Measurements from ENCODE around the gene RNF113B.

RNF113B gene

DNA sequence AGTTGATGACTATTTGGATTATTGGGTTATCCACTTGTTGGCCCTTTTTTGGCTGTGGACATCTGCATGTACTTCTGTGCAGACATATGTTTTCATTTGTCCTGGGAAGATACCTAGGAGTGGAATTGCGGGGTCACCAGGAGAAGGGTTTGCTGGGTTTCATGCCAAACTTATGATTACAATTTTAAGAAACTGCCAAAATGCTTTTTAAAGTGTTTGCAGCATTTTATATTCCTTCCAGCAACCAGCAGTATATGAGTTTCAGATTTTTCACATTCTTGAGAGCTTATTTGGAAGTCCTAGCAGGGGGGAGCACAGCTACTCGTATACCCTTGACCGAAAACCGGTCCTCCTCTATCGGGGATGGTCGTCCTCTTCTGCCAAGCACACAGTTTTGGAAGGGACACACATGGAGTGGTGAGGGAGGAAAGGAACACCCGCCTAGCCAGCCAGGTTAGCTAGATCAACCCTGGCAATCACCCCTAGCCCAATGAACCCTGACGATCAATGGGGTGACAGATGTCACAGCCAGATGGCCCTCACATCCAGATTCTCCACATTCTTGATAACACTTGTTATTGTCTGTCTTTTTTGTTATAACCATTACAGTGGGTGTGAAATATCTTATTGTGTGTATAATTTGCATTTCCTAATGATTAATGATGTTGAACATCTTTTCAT, 26.7 kb upstream of the RNF113B start:
- DNase-seq, result no peak

DNA sequence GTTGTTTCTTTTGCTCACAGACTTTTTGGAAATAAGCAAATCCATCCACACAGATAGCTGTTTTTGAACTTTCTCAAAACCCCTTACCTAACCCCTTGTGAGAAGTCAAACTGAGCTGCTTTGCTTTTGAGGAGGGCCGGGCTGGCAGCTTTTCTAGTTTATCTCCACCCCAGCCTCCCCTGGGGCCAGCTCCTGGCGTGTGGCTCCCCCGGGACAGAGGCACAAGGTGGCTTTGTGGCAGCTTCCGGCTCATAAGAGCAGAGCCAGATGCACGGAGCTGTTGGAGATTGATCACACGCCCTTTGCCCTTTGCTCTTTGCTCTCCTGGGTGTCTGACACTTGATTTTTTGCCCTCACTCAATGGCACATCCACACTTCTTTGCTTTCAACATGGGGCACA, 24.9 kb upstream of the RNF113B start:
- no peak for DNase-seq

DNA sequence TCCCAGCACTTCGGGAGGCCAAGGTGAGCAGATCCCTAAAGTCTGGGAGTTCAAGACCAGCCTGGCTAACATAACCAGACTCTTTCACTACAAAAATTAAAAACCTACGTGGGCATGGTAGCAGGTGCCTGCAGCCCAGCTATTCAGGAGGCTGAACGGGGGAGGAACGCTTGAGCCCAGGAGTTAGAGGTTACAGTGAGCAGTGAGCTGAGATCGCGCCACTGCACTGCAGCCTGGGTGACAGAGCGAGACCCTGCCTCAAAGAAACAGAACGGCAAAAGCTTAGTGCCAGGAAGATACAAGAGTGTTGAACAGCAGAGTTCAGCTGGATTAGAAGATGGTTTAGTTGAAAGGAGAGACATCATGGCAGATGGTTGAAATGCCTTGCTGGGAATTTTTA, 24.1 kb upstream of the RNF113B start:
- DNase-seq, result no peak

DNA sequence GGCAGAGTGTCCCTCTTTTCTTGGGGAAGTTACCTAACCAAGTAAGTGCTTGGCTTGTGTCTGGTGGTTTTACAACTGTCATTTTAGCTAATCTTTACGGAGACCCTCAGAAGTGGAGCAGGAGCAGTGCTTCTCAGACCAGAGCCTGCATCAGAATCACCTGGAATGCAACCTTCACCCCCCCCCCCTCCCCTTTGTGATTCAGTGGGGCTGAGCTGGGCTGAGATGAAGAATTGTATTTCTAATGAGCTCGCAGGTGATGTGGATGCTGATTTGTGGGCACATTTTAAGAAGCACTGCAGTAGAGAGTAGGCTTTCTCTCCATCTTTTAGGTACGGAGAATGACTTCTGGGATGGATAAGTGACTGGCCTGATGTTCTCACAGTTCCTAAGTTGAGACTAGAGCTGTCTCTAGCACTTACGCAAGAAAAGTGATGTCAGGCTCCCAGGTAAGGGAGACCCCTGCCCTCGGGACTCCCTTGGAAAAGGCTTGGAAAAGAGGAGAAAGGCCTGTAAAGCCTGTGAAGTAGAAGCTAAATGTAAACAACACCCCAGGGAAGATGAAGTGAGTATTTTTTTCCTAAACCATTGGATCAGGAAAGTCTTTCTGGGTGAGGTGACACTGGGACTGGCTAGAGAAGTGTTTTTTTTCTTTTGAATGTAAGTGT, 23.3 kb upstream of the RNF113B start:
- DNase-seq, result no peak

DNA sequence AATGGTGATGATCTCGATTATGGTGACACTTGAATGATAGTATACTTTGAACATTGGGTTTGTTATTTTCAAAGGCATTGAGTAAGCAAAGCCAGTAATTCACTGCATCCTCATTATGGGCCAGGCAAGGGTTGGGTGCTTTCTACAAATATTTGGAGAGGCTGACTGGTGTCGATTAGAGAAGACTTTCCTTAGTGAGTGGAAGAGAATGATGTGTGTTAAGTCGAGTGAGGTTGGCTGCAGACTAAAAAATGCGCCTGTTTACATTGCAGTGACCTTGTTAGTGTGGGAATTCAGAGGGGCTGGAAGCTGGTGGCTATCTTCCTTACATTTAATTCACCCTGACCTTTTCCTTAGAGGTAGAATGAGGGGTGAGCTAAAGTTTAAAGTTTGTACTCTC, 22.4 kb upstream of the RNF113B start:
- DNase-seq, result no peak

DNA sequence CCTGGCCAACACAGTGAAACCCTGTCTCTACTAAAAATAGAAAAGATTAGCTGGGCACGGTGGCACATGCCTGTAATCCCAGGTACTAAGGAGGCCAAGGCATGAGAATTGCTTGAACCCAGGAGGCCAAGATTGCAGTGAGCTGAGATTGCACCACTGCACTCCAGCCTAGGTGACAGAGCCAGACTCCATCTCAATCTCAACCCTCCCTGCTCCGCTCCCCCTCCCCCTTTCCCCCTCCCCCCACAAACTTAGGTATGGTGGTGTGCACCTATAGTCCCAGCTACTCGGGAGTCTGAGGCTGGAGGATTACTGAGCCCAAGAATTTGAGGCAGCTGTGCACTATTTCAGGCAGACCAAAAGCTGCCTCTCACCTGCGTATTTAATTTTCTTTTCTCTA, 21.6 kb upstream of the RNF113B start:
- no peak for DNase-seq

DNA sequence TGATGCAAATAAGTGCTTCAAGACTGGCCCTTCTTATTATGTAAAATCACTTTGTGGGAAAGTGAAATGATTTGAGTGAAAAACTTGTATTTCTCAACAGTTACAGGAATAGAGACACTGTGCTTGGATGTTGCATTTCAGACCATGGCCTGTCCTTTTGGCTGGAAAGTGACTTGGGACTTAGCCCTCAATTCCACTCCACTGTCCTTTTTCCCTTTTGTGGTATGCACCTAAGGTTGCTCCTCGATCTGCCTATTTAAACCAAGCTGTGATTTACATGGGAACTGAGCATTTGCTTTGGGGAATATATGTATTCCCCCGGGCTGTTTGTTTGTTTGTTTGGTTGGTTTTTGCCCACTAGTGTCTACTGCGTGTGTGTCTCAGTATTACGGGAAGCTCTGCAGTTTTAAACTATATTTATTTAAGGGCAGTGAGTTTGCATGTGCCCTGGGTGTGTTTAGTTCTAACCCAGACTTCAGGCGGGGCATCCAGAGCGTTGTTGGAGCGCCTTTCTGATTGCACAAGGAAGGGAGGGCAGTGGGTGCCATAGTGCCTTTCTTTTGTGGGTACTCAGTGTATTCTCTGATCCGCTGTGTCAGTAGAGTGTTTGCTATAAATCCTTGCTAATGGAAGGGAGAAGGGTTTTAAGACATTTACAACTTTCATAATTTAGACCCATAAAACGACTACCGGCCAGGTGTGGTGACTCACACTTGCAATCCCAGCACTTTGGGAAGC, 18.2 kb upstream of the RNF113B start:
- DNase-seq, result no peak

DNA sequence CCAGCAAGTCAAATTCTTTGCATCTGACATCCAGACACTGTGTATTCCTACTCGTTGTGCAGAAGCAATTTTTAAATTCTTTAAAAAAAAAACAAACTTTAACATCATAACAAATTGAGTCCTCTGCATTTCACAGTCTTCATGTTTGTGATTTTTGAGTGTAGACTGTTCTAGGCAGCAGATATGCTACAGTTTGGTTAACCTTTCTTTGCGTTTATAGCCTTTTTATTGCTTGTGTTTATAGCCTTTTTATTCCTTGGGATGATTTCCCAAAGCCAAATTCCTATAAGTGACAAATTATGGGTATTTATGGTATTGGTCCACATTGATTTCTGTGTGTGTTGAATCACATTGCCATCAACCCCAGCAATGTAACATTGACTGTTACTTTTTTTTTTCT, 14.9 kb upstream of the RNF113B start:
- no peak for DNase-seq

DNA sequence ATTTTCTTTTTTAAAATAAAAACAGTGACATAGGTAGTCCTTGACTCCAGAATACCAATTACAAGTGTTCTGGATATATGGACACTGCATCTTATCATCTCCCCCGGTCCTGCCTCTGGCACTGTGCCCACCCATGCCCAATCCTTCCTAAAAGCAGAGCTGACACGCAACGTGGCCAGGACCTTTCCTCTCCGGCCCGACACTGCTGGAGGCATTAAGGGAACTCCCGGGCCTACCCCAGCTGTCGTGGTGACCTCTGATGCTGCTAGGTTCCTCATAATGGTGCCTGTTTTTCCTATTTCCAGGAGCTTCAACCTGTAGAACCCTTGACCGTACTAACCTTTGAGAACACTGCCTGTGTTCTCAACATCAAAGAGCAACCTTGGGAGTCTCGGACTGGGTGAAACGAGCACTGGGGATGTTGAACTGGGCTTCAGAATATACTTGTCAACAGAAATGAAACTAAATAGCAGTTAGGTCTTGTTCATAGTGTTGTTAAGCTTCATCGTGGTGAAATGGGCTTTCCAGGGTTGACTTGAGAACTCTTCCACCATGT, 13.9 kb upstream of the RNF113B start:
- no peak for DNase-seq

DNA sequence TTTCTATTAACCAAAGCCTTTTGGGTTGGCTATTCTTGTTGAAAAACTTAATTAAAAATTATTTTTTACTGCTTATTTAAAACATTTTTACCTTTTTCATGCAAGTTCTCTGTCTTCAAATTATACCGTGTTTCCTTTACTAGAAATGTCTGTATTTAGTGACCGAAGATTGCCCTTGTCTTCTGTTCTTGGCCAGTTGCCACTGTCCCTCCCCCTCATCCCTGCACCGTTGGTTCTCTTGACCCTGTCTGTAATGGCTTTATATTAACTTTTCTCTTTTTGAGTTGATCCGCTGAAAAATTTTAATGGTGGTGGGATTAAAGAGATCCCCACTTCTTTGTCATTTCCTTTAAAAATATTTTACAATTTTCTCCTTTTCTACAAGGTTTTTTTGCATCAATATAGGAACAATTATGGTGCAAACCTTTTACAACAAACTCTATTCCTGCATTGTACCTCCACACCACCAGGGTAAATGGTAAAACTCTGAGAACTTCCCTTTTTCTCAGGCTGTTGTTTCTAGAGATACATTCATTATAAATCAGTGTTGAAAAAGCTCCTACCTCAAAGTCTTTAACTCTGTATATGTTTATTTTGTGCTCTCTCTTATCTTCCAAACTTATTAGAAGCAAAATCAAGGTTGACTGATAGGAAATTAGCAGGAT, 12.9 kb upstream of the RNF113B start:
- no peak for DNase-seq

DNA sequence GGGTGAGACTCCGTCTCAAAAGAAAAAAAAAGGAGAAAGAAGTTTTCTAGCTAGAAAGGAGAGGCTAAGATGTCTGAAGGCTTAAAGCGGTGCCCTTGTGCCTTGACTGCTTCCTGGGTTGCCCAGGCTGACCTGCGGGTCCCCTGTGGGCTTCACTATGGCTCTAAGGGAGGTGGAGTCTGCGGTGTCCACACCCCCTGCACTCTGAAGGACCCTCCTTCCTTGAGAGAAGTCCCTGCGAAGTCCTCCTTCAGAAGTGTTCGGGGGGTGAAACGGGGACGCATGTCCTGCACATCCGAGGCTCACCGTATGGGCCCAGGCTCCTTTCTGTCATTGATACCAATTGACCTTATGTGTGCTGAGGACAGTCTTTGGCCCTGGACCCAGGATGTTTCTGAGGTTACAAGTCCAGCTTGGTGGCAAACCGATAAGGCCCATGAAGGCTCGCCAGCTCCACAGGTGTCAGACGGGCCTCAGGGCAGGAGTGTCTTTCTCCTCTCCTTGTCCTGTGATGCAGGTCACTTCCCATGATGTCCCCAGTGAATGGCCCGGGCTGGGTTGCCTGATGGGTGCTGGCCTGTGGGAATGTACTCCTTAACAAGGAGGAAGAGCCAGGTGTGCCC, 11.6 kb upstream of the RNF113B start:
- no peak for DNase-seq

DNA sequence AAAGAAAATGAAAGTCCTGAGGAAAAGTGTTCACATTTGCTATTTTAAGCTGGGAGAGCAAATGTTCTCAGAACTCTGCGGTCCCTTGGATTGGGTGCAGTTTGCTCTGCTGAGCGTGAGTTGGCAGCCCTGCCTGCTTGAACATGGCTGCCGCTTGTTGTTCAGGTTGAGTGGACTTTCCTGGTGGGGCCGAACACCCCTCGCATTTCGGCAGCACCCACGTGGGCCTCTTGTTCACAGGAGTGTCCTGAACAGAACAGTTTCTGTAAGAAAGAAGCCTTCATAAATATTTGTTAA, 10.8 kb upstream of the RNF113B start:
- DNase-seq, result no peak

DNA sequence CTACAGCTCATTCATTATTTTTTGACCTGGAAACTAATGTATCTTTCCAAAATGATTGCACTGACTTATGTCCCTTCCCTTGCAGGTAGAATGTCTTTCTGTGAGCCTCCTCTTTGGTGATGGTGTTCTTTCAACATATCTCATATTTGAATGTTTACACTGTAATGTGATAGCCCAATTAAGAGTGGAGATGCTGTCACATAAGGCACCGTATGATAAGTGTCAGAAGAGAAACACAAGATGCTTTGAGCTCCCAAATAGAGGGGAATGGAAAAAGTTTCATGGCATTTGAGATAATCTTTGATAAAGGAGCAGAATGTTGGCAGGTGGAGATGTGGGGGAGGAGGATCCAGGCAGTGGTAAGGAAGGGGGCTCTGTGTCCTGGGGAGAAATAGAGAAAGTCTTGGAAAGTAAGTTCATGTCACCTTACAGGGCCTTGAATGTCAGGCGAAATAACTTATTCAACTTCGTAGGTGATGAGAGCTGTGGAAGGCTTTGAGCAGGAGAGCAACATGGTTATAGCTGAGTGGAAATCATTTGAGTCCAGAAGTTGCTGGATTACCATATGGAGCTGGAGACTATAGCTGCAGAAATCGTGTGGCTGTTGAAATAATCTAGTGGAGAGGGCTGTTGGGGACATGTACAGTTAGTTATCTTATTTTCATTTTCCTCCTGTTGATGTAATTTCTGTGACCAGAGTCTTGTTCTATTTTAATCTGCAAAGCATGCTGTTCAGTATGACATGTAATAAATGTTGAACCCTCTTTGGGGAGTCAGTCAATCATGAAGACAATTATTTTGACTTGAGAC, 10.3 kb upstream of the RNF113B start:
- no peak for DNase-seq

DNA sequence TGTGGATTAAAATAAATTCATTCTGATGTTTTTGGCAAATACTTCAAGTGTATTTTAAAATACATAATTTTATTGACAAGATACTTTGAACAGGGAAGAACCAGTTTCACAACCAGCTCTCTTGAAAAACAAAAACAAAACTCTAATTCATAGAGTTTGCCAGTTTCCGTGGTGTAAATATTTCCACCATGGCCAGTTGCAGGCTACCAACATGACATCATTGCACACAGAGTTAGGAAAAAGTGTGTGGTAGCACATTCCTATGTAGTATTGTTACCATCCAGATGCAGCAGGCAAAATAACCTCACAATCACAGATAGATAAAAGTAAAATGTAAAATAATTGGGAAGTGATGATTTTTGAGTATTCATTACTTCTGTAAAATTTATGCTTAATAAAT, 7.7 kb upstream of the RNF113B start:
- no peak for DNase-seq

DNA sequence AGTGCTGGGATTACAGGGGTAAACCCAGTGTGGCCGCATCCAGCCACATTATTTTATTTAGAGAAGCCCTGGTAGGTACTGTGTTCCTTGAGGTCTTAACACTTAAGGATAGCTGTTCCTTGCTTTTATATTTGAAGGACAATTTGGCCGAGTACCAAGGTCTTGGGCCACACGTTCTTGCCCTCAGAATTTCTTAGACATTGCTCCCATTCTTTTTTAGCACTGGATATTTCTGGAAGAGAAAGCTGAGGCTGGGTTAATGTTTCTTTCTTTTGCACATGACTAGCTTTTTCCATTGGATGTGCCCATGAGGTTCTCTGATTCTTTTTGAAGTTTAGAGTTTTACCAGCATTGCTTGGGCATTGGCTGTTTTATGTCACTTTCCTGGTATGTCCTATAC, 5.5 kb upstream of the RNF113B start:
- no peak for DNase-seq

DNA sequence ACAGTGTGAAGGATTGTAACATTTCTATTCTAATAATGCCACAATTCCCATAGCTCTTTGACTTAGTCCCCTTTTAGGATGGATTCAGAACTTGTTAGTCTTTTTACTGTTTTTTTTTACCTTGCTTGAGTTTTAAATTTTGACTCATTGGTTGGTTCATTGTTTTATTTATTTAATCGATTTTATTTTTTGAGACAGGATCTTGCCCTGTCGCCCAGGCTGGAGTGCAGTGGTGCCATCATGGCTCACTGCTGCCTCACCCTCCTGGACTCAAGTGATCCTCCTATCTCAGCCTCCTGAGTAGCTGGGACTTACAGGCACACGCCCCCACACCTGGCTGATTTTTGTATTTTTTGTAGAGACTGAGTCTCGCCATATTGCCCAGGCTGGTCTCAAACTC, 5.1 kb upstream of the RNF113B start:
- no peak for DNase-seq

DNA sequence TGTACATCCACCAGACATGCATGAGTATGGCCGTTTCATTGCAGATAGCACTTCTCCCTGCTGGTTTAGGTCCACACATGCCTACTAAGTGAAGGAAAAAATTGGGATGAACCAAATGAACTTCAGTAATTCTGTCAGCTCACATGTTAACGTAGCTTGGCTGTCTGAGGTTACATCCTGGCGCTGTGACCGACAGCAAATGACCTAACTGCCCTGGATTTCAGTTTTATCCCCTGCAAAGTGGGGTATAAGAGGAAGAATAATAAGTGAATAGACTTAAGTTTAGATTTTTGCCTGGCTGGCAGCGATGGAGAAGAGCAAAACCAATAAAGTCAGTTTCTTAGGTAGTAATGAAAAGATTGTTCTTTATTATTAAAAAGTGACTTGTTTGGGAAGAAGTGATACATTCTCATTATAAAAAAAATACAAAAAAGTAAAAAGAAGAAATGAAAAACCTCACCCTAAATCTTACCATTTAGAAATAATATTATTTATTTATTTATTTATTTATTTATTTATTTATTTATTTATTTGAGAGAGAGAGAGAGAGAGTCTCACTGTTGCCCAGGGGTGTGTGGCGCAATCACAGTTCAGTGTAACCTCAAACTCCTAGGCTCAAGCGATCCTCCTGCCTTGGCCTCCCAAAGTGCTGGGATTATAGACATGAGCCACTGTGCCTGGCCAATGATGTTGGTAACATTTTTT, 4.2 kb upstream of the RNF113B start:
- DNase-seq, result no peak

DNA sequence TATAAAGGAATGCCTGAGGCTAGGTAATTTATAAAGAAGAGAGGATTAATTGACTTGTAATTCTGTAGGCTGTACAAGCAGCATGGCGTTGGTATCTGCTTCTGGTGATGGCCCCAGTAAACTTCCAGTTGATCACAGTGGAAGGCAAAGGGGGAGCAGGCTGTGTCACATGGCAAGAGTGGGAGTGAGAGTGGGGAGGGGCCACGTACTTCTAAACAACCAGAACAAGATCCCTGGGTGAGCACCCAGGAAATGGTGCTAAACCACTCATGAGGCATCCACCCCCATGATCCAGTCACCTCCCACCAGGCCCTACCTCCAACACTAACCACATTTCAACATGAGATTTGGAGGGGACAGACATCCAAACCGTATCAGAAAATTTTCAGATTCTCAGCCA, 3.0 kb upstream of the RNF113B start:
- no peak for DNase-seq

DNA sequence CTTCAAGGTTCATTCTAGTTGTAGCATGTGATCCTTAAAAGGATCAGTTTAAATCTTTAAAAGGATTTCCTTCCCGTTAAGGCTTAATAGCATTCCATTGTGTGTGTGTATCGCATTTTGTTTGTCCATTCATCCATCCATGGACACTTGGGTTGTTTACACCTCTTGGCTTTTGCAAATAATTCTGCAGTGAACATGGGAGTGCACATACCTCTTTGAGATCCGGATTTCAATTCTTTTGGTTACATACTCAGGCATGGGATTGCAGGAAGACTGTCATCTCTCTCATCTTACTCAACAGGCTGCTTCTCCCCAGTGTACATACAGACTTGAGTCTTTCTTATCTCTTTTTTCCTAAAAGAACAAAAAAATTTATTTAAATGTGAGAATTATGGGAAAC, 1.2 kb downstream of the RNF113B start:
- DNase-seq, result no peak

DNA sequence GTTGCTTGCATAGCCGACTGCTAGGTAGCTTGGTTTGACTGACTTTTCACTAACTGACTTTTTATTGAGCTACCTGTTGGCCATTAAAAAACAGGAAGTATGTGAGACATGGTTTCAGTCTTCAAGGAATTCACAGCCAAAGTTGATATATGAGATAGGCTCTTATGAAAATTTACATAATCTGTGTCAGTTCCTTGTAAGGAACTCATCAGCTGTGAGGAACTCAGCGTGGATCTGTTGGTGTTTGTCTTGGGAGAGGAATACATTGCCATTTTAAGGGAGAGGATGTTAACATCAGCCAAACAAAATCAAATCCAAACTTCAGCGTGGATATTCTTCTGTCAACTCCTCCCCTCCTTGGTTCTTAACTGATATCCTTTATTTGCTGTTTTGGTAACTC, 2.0 kb downstream of the RNF113B start:
- DNase-seq, result no peak

DNA sequence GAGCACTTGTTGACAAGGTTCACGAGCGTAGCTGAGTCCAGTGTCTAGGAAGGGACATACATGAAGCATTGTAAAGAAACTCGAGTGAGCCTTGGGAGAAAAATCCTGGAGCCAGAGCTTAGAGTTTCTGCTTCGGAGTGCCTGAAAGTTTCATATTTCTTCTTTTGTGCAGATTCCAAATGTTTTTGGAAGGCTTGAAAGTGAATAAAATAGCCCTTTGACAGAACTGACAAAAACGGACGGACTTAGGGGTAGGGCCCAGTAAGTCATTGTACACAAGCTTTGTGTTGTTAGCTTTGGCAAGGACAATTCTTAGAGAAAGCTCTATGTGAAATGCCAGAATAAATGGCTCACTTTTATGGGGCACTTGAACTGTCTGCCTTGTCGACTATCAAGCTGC, 2.8 kb downstream of the RNF113B start:
- DNase-seq, result no peak

Measured in stimulated activated CD8-positive, alpha-beta memory T cell treated with anti-CD3 and anti-CD28 coated beads, Interleukin-4, amount 100 ng/mL, for 48 hours (primary cell).